HUES48 (cell line): Measurements from ENCODE around the gene CTCFL.

Experiments
- H3K27ac ChIP-seq: one replicate; pipeline ENCODE4 v1.7.0; 2013; ENCODE audit warnings: low read depth, low read length, inconsistent platforms
- H3K27me3 ChIP-seq: 2 replicates; pipeline ENCODE4 v1.6.1; 2013; ENCODE audit warnings: mild to moderate bottlenecking, low read length; ENCODE audit not compliant: control insufficient read depth, insufficient read depth
- H3K36me3 ChIP-seq: 2 replicates; pipeline ENCODE4 v1.6.1; 2013; ENCODE audit warnings: low read length; ENCODE audit not compliant: control insufficient read depth, insufficient read depth
- H3K4me1 ChIP-seq: 2 replicates; pipeline ENCODE4 v1.6.1; 2013; ENCODE audit warnings: mild to moderate bottlenecking, low read length; ENCODE audit not compliant: control insufficient read depth, insufficient read depth
- H3K4me3 ChIP-seq: 2 replicates; pipeline ENCODE4 v1.5.1; 2013; ENCODE audit warnings: mild to moderate bottlenecking, low read depth, low read length
- H3K9ac ChIP-seq: 2 replicates; pipeline ENCODE4 v1.6.1; 2013; ENCODE audit warnings: mild to moderate bottlenecking, low read depth, low read length, moderate library complexity
- H3K9me3 ChIP-seq: 2 replicates; pipeline ENCODE4 v1.6.1; 2013; ENCODE audit warnings: low read length; ENCODE audit not compliant: control insufficient read depth, insufficient read depth

CTCFL gene

DNA sequence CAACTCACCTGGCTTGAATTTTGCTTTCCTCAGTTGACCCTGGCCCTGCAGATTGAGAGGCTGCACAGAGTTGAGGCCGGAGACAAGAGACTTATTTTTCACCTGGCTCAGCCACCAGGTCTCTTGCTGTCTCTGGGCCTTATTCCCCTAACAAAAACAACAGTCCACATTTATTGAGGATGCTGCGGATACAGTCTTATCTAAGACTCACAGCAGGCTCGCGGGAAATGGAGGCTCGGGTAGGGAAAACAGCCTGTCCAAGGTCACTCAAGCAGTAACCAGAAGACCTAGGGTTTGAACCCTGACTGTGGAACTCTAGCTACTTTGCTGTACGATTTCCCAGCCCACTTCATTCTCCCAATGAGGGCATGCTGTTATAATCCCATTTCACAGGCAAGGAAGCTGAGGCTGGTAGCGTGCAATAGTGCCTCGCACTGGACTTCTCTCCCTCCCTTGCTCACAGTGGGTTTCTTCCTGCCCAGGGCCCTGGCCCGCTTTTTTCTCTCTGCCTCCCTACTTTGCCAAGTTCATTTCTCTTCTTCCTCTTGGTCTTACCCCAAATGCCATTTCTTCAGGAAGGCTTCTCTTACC lies 76.1 kb downstream of the CTCFL start:
- H3K27me3 ChIP-seq: no peaks in the 10 kb centered on the region
- no peaks in the 10 kb centered on the region for H3K36me3 ChIP-seq
- H3K4me3 ChIP-seq: no peak overlapping the region
- no peaks in the 10 kb centered on the region for H3K4me1 ChIP-seq
- H3K9me3 ChIP-seq: no peaks in the 10 kb centered on the region
- H3K27ac ChIP-seq: no peak overlapping the region
- no peak overlapping the region for H3K9ac ChIP-seq
